ENCODE results near the gene TXNDC11. TPM values are rescaled to one million over a fixed set of nuclear protein-coding genes. Genes with fewer than 3 reads are reported as not detected.
A peak's percentile ranks its signal among the peaks of the same experiment; 100 is the strongest.

The TXNDC11 gene
- total and polyA plus RNA-seq, 4 donors = 18.1 to 34.3 (median 31.2) TPM

- Histone ChIP-seq H3K36me3 (ENCODE audit: control insufficient read depth, insufficient read depth, low read length) (peaks cover 76% of the 10 kb centered on the region), H3K4me3 (ENCODE audit: low read depth, low read length) (no peak overlapping the region), H3K27ac (ENCODE audit: low read depth, low read length) (no peak overlapping the region), H3K9me3 (ENCODE audit: control insufficient read depth, insufficient read depth, low read length) (no peaks in the 10 kb centered on the region), H3K27me3 (ENCODE audit: control insufficient read depth, insufficient read depth, low read length) (no peaks in the 10 kb centered on the region), H3K4me1 (ENCODE audit: control insufficient read depth, insufficient read depth, low read length) (peaks cover 55% of the 10 kb centered on the region)
- 88% methylated on average over 9 of the region's 18 CpGs for WGBS (ENCODE audit: insufficient coverage)
- no peak for DNase-seq (ENCODE audit: low read depth in 4 of 6, low spot score in 6 of 6)
These were observed 64.4 kb downstream of the TXNDC11 start for GRCh38 chr16:11677959-11678881.

GRCh38 chr16:11677451-11677951 is 65.2 kb downstream of the TXNDC11 start:
- Histone ChIP-seq H3K4me3 (ENCODE audit: low read depth, low read length) (no peak overlapping the region), H3K4me1 (ENCODE audit: control insufficient read depth, insufficient read depth, low read length) (peaks cover 61% of the 10 kb centered on the region), H3K9me3 (ENCODE audit: control insufficient read depth, insufficient read depth, low read length) (no peaks in the 10 kb centered on the region), H3K36me3 (ENCODE audit: control insufficient read depth, insufficient read depth, low read length) (peaks cover 82% of the 10 kb centered on the region), H3K27ac (ENCODE audit: low read depth, low read length) (no peak overlapping the region), H3K27me3 (ENCODE audit: control insufficient read depth, insufficient read depth, low read length) (no peaks in the 10 kb centered on the region)
- WGBS (ENCODE audit: insufficient coverage) = 68% methylated on average over 7 of the region's 9 CpGs
- DNase-seq (ENCODE audit: low read depth in 4 of 6, low spot score in 6 of 6) = no peak

- Histone ChIP-seq H3K4me1 (ENCODE audit: control insufficient read depth, insufficient read depth, low read length) (peaks cover 64% of the 10 kb centered on the region), H3K36me3 (ENCODE audit: control insufficient read depth, insufficient read depth, low read length) (peaks cover 85% of the 10 kb centered on the region), H3K27me3 (ENCODE audit: control insufficient read depth, insufficient read depth, low read length) (no peaks in the 10 kb centered on the region), H3K9me3 (ENCODE audit: control insufficient read depth, insufficient read depth, low read length) (no peaks in the 10 kb centered on the region), H3K27ac (ENCODE audit: low read depth, low read length) (no peak overlapping the region), H3K4me3 (ENCODE audit: low read depth, low read length) (no peak overlapping the region)
- DNase-seq (ENCODE audit: low read depth in 4 of 6, low spot score in 6 of 6) = no peak
- WGBS (ENCODE audit: insufficient coverage) = 94% methylated on average over 9 of the region's 14 CpGs
These were observed 65.9 kb downstream of the TXNDC11 start for GRCh38 chr16:11676799-11677198.

GRCh38 chr16:11675561-11676511 is 66.8 kb downstream of the TXNDC11 start:
- H3K27ac ChIP-seq (ENCODE audit: low read depth, low read length) = no peak overlapping the region

GRCh38 chr16:11674818-11675560 is 67.7 kb downstream of the TXNDC11 start:
- H3K36me3 ChIP-seq (ENCODE audit: control insufficient read depth, insufficient read depth, low read length) = peaks cover 89% of the 10 kb centered on the region

More at GRCh38 chr16:11675561-11676511, 66.8 kb downstream of the TXNDC11 start:
- WGBS (ENCODE audit: insufficient coverage) = 88% methylated on average over 34 of the region's 42 CpGs
- Histone ChIP-seq H3K36me3 (ENCODE audit: control insufficient read depth, insufficient read depth, low read length) (peaks cover 89% of the 10 kb centered on the region), H3K4me1 (ENCODE audit: control insufficient read depth, insufficient read depth, low read length) (peaks cover 73% of the 10 kb centered on the region), H3K27me3 (ENCODE audit: control insufficient read depth, insufficient read depth, low read length) (no peaks in the 10 kb centered on the region), H3K9me3 (ENCODE audit: control insufficient read depth, insufficient read depth, low read length) (no peaks in the 10 kb centered on the region), H3K4me3 (ENCODE audit: low read depth, low read length) (no peak overlapping the region)
- no peak for DNase-seq (ENCODE audit: low read depth in 4 of 6, low spot score in 6 of 6)

GRCh38 chr16:11674001-11674817 is 68.4 kb downstream of the TXNDC11 start:
- H3K27me3 ChIP-seq (ENCODE audit: control insufficient read depth, insufficient read depth, low read length) = no peaks in the 10 kb centered on the region
- no peaks in the 10 kb centered on the region for H3K9me3 ChIP-seq (ENCODE audit: control insufficient read depth, insufficient read depth, low read length)
- H3K36me3 ChIP-seq (ENCODE audit: control insufficient read depth, insufficient read depth, low read length) = peaks cover 83% of the 10 kb centered on the region
- DNase-seq (ENCODE audit: low read depth in 4 of 6, low spot score in 6 of 6) = no peak
- peak overlapping the region; percentile 49 for H3K27ac ChIP-seq (ENCODE audit: low read depth, low read length)
- H3K4me1 ChIP-seq (ENCODE audit: control insufficient read depth, insufficient read depth, low read length) = peaks cover 84% of the 10 kb centered on the region
- WGBS (ENCODE audit: insufficient coverage) = 62% methylated on average over 25 of the region's 25 CpGs
- no peak overlapping the region for H3K4me3 ChIP-seq (ENCODE audit: low read depth, low read length)

More at GRCh38 chr16:11674818-11675560, 67.7 kb downstream of the TXNDC11 start:
- Histone ChIP-seq H3K27ac (ENCODE audit: low read depth, low read length) (peak overlapping the region; percentile 49), H3K9me3 (ENCODE audit: control insufficient read depth, insufficient read depth, low read length) (no peaks in the 10 kb centered on the region), H3K27me3 (ENCODE audit: control insufficient read depth, insufficient read depth, low read length) (no peaks in the 10 kb centered on the region), H3K4me1 (ENCODE audit: control insufficient read depth, insufficient read depth, low read length) (peaks cover 80% of the 10 kb centered on the region), H3K4me3 (ENCODE audit: low read depth, low read length) (no peak overlapping the region)
- DNase-seq (ENCODE audit: low read depth in 4 of 6, low spot score in 6 of 6) = peak in 2 of 6 donors; percentile 70 to 80
- WGBS (ENCODE audit: insufficient coverage) = 42% methylated on average over 9 of the region's 15 CpGs

GRCh38 chr16:11673091-11674000 is 69.3 kb downstream of the TXNDC11 start:
- H3K36me3 ChIP-seq (ENCODE audit: control insufficient read depth, insufficient read depth, low read length) = peaks cover 78% of the 10 kb centered on the region
- peaks cover 80% of the 10 kb centered on the region for H3K4me1 ChIP-seq (ENCODE audit: control insufficient read depth, insufficient read depth, low read length)
- H3K27ac ChIP-seq (ENCODE audit: low read depth, low read length) = peak overlapping the region; percentile 69

More at GRCh38 chr16:11673091-11674000, 69.3 kb downstream of the TXNDC11 start:
- Histone ChIP-seq H3K9me3 (ENCODE audit: control insufficient read depth, insufficient read depth, low read length) (no peaks in the 10 kb centered on the region), H3K4me3 (ENCODE audit: low read depth, low read length) (no peak overlapping the region), H3K27me3 (ENCODE audit: control insufficient read depth, insufficient read depth, low read length) (no peaks in the 10 kb centered on the region)
- WGBS (ENCODE audit: insufficient coverage) = 43% methylated on average over 22 of the region's 25 CpGs
- no peak for DNase-seq (ENCODE audit: low read depth in 4 of 6, low spot score in 6 of 6)

All from spinal cord (tissue), 10 donors.